WTC11 (cell line): ENCODE data around the gene BIVM. TPM values are rescaled to one million over a fixed set of nuclear protein-coding genes. Genes with fewer than 3 reads are reported as not detected.

ENCODE experiments used
- ATAC-seq: fragments of 200-7000 bp; cut with Tn5 transposase; 2 replicates; pipeline ENCODE4 v1.10.0; 2021; ENCODE audit warnings: mild to moderate bottlenecking, moderate library complexity
- CTCF ChIA-PET: fragments of 300-600 bp; sonication (Branson Sonifier 250); formaldehyde crosslinking; loops from one replicate; lab custom pipeline; 2021; ENCODE audit warnings: antibody characterized with exemption; lab: Charles Lee
- POLR2A ChIA-PET: fragments of 350-600 bp; sonication (Branson Sonifier 250); formaldehyde crosslinking; loops from one replicate; lab custom pipeline; 2021; ENCODE audit warnings: antibody characterized with exemption; lab: Charles Lee
- DNase-seq: peaks from one replicate; pipeline ENCODE4 v3.0.0; 2021; ENCODE audit warnings: low spot score
- H3K27ac Mint-ChIP-seq: 2 replicates; pipeline ENCODE4 v1.8.0; 2021; ENCODE audit warnings: mixed read lengths
- H3K27me3 Mint-ChIP-seq: 2 replicates; pipeline ENCODE4 v1.8.0; 2021; ENCODE audit warnings: low read depth, mild to moderate bottlenecking, moderate library complexity, mixed read lengths
- H3K36me3 Mint-ChIP-seq: 2 replicates; pipeline ENCODE4 v1.8.0; 2021; ENCODE audit warnings: mixed read lengths
- H3K4me1 Mint-ChIP-seq: 2 replicates; pipeline ENCODE4 v1.8.0; 2022; ENCODE audit warnings: mixed read lengths
- H3K4me3 Mint-ChIP-seq: 2 replicates; pipeline ENCODE4 v1.8.0; 2021; ENCODE audit warnings: mild to moderate bottlenecking, moderate library complexity, mixed read lengths
- H3K9me3 Mint-ChIP-seq: 2 replicates; pipeline ENCODE4 v1.8.0; 2021; ENCODE audit warnings: mixed read lengths
- ATF3 ChIP-seq: sonication (generic); formaldehyde crosslinking; conservative IDR thresholded peaks from 2 replicates; pipeline ENCODE4 v1.8.1; 2022; ENCODE audit warnings: mild to moderate bottlenecking, missing genetic modification reagents
- E2F1 ChIP-seq: sonication (generic); formaldehyde crosslinking; IDR thresholded peaks from 2 replicates; pipeline ENCODE4 v1.8.0; 2022; ENCODE audit warnings: mild to moderate bottlenecking, missing genetic modification reagents
- EMX1 ChIP-seq: fragments of 250-450 bp; sonication (Bioruptor Pico); IDR thresholded peaks from 2 replicates; pipeline ENCODE4 v1.8.0; 2021; ENCODE audit warnings: mild to moderate bottlenecking
- GRHL2 ChIP-seq: fragments of 250-450 bp; sonication (Bioruptor Pico); IDR thresholded peaks from 2 replicates; pipeline ENCODE4 v1.8.0; 2022; ENCODE audit warnings: mild to moderate bottlenecking, moderate library complexity; ENCODE audit not compliant: insufficient replicate concordance, severe bottlenecking
- IRF2 ChIP-seq: sonication (generic); formaldehyde crosslinking; IDR thresholded peaks from 2 replicates; pipeline ENCODE4 v1.8.0; 2022; ENCODE audit warnings: low read depth, missing genetic modification reagents, borderline replicate concordance
- SMAD3 ChIP-seq: sonication (generic); formaldehyde crosslinking; IDR thresholded peaks from 2 replicates; pipeline ENCODE4 v1.8.0; 2022; ENCODE audit warnings: missing genetic modification reagents, mild to moderate bottlenecking, borderline replicate concordance
- SOX15 ChIP-seq: fragments of 250-450 bp; sonication (Bioruptor Pico); IDR thresholded peaks from 2 replicates; pipeline ENCODE4 v1.9.0; 2021; ENCODE audit warnings: mild to moderate bottlenecking
- TEAD4 ChIP-seq: sonication (generic); formaldehyde crosslinking; IDR thresholded peaks from 2 replicates; pipeline ENCODE4 v1.8.0; 2022; ENCODE audit warnings: mild to moderate bottlenecking, missing genetic modification reagents
- USF2 ChIP-seq: sonication (generic); formaldehyde crosslinking; IDR thresholded peaks from 2 replicates; pipeline ENCODE4 v1.8.1; 2023; ENCODE audit warnings: mild to moderate bottlenecking, missing genetic modification reagents, moderate library complexity
- ZNF671 ChIP-seq: fragments of 250-450 bp; sonication (Bioruptor Pico); IDR thresholded peaks from 2 replicates; pipeline ENCODE4 v1.8.0; 2021; ENCODE audit warnings: mild to moderate bottlenecking
- total RNA-seq: library from RNA; stranded (reverse); gene quantifications from 3 replicates; pipeline ENCODE4 v1.2.3, GENCODE V29; 2021
- TF ChIP-seq, protein P1 (sequence below): fragments of 200-600 bp; IDR thresholded peaks from 2 replicates; pipeline ENCODE4 v1.8.0; 2022; ENCODE audit warnings: antibody characterized with exemption
- TF ChIP-seq, protein P2 (sequence below): sonication (generic); formaldehyde crosslinking; IDR thresholded peaks from 2 replicates; pipeline ENCODE4 v1.8.1; 2023; ENCODE audit warnings: mild to moderate bottlenecking, missing genetic modification reagents, borderline replicate concordance
- TF ChIP-seq, protein P3 (sequence below): fragments of 250-450 bp; sonication (Bioruptor Pico); IDR thresholded peaks from 2 replicates; pipeline ENCODE4 v1.9.0; 2021; ENCODE audit warnings: mild to moderate bottlenecking, borderline replicate concordance

BIVM gene
- total RNA-seq, 1 experiment from 2014 or later = 10.2 TPM

DNA sequence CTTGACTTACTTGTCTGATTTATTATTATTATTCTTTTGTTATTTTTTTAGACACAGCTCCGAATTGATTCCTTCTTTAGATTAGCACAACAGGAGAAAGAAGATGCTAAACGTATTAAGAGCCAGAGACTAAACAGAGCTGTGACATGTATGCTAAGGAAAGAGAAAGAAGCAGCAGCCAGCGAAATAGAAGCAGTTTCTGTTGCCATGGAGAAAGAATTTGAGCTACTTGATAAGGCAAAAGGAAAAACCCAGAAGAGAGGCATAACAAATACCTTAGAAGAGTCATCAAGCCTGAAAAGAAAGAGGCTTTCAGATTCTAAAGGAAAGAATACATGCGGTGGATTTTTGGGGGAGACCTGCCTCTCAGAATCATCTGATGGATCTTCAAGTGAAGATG is 76.3 kb downstream of the BIVM start (continued):
- no peak for TF ChIP-seq USF2 (CRISPR knock-in tag)
- TF ChIP-seq, all 79 proteins: peak for 0

DNA sequence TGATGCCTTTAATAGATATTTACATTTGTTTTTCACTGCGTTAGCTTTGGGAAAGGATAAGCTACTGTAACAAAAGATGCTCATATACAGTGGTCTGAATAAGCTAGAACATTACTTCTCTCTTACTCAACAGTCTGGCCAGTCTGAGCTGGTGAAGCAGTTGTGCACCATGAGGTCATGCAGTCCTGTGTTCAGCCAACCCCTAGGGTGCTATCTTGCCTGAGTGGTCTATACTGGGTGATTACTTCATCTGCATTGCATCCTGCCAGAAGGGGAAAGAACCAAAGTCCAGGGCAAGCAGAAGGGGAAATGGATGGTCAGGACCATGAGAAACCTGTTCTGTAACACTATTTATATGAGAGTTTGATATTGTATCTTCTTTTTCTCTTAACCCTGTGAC is 78.4 kb downstream of the BIVM start:
- Mint-ChIP-seq H3K9me3 (no peaks in the 10 kb centered on the region), H3K27ac (no peak overlapping the region), H3K36me3 (peaks cover 25% of the 10 kb centered on the region), H3K4me1 (peaks cover 18% of the 10 kb centered on the region), H3K27me3 (no peaks in the 10 kb centered on the region), H3K4me3 (no peak overlapping the region)
- TF ChIP-seq EMX1 (CRISPR knock-in tag) (no peak), E2F1 (CRISPR knock-in tag) (no peak), GRHL2 (CRISPR knock-in tag) (no peak), SMAD3 (CRISPR knock-in tag) (no peak), SOX15 (CRISPR knock-in tag) (no peak), ATF3 (CRISPR knock-in tag) (no peak), TEAD4 (no peak), IRF2 (CRISPR knock-in tag) (no peak), ZNF671 (CRISPR knock-in tag) (no peak)
- TF ChIP-seq, protein P1, sequence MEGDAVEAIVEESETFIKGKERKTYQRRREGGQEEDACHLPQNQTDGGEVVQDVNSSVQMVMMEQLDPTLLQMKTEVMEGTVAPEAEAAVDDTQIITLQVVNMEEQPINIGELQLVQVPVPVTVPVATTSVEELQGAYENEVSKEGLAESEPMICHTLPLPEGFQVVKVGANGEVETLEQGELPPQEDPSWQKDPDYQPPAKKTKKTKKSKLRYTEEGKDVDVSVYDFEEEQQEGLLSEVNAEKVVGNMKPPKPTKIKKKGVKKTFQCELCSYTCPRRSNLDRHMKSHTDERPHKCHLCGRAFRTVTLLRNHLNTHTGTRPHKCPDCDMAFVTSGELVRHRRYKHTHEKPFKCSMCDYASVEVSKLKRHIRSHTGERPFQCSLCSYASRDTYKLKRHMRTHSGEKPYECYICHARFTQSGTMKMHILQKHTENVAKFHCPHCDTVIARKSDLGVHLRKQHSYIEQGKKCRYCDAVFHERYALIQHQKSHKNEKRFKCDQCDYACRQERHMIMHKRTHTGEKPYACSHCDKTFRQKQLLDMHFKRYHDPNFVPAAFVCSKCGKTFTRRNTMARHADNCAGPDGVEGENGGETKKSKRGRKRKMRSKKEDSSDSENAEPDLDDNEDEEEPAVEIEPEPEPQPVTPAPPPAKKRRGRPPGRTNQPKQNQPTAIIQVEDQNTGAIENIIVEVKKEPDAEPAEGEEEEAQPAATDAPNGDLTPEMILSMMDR = no peak
- TF ChIP-seq, protein P2, sequence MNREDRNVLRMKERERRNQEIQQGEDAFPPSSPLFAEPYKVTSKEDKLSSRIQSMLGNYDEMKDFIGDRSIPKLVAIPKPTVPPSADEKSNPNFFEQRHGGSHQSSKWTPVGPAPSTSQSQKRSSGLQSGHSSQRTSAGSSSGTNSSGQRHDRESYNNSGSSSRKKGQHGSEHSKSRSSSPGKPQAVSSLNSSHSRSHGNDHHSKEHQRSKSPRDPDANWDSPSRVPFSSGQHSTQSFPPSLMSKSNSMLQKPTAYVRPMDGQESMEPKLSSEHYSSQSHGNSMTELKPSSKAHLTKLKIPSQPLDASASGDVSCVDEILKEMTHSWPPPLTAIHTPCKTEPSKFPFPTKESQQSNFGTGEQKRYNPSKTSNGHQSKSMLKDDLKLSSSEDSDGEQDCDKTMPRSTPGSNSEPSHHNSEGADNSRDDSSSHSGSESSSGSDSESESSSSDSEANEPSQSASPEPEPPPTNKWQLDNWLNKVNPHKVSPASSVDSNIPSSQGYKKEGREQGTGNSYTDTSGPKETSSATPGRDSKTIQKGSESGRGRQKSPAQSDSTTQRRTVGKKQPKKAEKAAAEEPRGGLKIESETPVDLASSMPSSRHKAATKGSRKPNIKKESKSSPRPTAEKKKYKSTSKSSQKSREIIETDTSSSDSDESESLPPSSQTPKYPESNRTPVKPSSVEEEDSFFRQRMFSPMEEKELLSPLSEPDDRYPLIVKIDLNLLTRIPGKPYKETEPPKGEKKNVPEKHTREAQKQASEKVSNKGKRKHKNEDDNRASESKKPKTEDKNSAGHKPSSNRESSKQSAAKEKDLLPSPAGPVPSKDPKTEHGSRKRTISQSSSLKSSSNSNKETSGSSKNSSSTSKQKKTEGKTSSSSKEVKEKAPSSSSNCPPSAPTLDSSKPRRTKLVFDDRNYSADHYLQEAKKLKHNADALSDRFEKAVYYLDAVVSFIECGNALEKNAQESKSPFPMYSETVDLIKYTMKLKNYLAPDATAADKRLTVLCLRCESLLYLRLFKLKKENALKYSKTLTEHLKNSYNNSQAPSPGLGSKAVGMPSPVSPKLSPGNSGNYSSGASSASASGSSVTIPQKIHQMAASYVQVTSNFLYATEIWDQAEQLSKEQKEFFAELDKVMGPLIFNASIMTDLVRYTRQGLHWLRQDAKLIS (CRISPR knock-in tag) = no peak
- TF ChIP-seq, protein P3, sequence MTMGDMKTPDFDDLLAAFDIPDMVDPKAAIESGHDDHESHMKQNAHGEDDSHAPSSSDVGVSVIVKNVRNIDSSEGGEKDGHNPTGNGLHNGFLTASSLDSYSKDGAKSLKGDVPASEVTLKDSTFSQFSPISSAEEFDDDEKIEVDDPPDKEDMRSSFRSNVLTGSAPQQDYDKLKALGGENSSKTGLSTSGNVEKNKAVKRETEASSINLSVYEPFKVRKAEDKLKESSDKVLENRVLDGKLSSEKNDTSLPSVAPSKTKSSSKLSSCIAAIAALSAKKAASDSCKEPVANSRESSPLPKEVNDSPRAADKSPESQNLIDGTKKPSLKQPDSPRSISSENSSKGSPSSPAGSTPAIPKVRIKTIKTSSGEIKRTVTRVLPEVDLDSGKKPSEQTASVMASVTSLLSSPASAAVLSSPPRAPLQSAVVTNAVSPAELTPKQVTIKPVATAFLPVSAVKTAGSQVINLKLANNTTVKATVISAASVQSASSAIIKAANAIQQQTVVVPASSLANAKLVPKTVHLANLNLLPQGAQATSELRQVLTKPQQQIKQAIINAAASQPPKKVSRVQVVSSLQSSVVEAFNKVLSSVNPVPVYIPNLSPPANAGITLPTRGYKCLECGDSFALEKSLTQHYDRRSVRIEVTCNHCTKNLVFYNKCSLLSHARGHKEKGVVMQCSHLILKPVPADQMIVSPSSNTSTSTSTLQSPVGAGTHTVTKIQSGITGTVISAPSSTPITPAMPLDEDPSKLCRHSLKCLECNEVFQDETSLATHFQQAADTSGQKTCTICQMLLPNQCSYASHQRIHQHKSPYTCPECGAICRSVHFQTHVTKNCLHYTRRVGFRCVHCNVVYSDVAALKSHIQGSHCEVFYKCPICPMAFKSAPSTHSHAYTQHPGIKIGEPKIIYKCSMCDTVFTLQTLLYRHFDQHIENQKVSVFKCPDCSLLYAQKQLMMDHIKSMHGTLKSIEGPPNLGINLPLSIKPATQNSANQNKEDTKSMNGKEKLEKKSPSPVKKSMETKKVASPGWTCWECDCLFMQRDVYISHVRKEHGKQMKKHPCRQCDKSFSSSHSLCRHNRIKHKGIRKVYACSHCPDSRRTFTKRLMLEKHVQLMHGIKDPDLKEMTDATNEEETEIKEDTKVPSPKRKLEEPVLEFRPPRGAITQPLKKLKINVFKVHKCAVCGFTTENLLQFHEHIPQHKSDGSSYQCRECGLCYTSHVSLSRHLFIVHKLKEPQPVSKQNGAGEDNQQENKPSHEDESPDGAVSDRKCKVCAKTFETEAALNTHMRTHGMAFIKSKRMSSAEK = no peak
- CTCF ChIA-PET = no interaction called here
- DNase-seq (no peak), ATAC-seq (peak; percentile 30; the same call in 1 of the 2 replicates)
- POLR2A ChIA-PET = no interaction called here
